H9 (cell line): Measurements from ENCODE around the gene CEP85L. TPM values are rescaled to one million over a fixed set of nuclear protein-coding genes. Genes with fewer than 3 reads are reported as not detected.

Source experiments
- DNase-seq: peaks from one replicate; pipeline ENCODE4 v3.0.0-alpha.2; 2017
- H2AFZ ChIP-seq: one replicate; pipeline ENCODE4 v1.6.1; 2013; ENCODE audit warnings: mild to moderate bottlenecking, low read length, control low read depth, moderate library complexity
- H2AK5ac ChIP-seq: 2 replicates; pipeline ENCODE4 v1.6.1; 2013; ENCODE audit warnings: low read length, control low read depth, mixed read lengths; ENCODE audit not compliant: insufficient read length
- H2BK120ac ChIP-seq: one replicate; pipeline ENCODE4 v1.6.1; 2013; ENCODE audit warnings: low read depth, mild to moderate bottlenecking, low read length, control low read depth, inconsistent platforms; ENCODE audit not compliant: poor library complexity, severe bottlenecking
- H2BK12ac ChIP-seq: 2 replicates; pipeline ENCODE4 v1.6.1; 2013; ENCODE audit warnings: low read length, control low read depth, mixed read lengths, low read depth; ENCODE audit not compliant: insufficient read length
- H2BK15ac ChIP-seq: 2 replicates; pipeline ENCODE4 v1.6.1; 2013; ENCODE audit warnings: low read depth, low read length, control low read depth
- H2BK20ac ChIP-seq: one replicate; pipeline ENCODE4 v1.6.1; 2013; ENCODE audit warnings: low read depth, mild to moderate bottlenecking, low read length, control low read depth, inconsistent platforms; ENCODE audit not compliant: poor library complexity, severe bottlenecking
- H2BK5ac ChIP-seq: 2 replicates; pipeline ENCODE4 v1.6.1; 2013; ENCODE audit warnings: low read length, control low read depth, mixed read lengths; ENCODE audit not compliant: insufficient read length
- H3K14ac ChIP-seq: 2 replicates; pipeline ENCODE4 v1.6.1; 2013; ENCODE audit warnings: low read length, control low read depth; ENCODE audit not compliant: insufficient read depth
- H3K18ac ChIP-seq: 2 replicates; pipeline ENCODE4 v1.6.1; 2013; ENCODE audit warnings: low read depth, mild to moderate bottlenecking, mixed read lengths, low read length, control low read depth; ENCODE audit not compliant: insufficient read length
- H3K23ac ChIP-seq: 2 replicates; pipeline ENCODE4 v1.6.1; 2013; ENCODE audit warnings: low read length, control low read depth, mixed read lengths, low read depth; ENCODE audit not compliant: insufficient read length
- H3K23me2 ChIP-seq: 2 replicates; pipeline ENCODE4 v1.6.1; 2013; ENCODE audit warnings: low read depth, mild to moderate bottlenecking, mixed read lengths, low read length, control low read depth; ENCODE audit not compliant: insufficient read length, poor library complexity, severe bottlenecking
- H3K27ac ChIP-seq: 2 replicates; pipeline ENCODE4 v1.5.1; 2013; ENCODE audit warnings: low read length, control low read depth, mixed read lengths, low read depth; ENCODE audit not compliant: insufficient read length
- H3K27me3 ChIP-seq: 2 replicates; pipeline ENCODE4 v1.6.1; 2013; ENCODE audit warnings: low read length, control low read depth, inconsistent platforms; ENCODE audit not compliant: insufficient read depth
- H3K4ac ChIP-seq: 2 replicates; pipeline ENCODE4 v1.6.1; 2013; ENCODE audit warnings: low read depth, mild to moderate bottlenecking, control low read depth, inconsistent platforms, low read length, moderate library complexity
- H3K4me1 ChIP-seq: 2 replicates; pipeline ENCODE4 v1.6.1; 2013; ENCODE audit warnings: low read length, control low read depth, inconsistent platforms; ENCODE audit not compliant: insufficient read depth
- H3K4me2 ChIP-seq: 2 replicates; pipeline ENCODE4 v1.6.1; 2013; ENCODE audit warnings: low read length, control low read depth, mixed read lengths; ENCODE audit not compliant: insufficient read length, insufficient read depth
- H3K56ac ChIP-seq: 2 replicates; pipeline ENCODE4 v1.6.1; 2013; ENCODE audit warnings: low read depth, mild to moderate bottlenecking, mixed read lengths, low read length, control low read depth; ENCODE audit not compliant: insufficient read length
- H3K79me1 ChIP-seq: 2 replicates; pipeline ENCODE4 v1.6.1; 2013; ENCODE audit warnings: low read depth, mild to moderate bottlenecking, moderate library complexity, low read length, control low read depth, inconsistent platforms; ENCODE audit not compliant: insufficient read depth, poor library complexity, severe bottlenecking
- H3K79me2 ChIP-seq: 2 replicates; pipeline ENCODE4 v1.6.1; 2013; ENCODE audit warnings: low read length, control low read depth, inconsistent platforms; ENCODE audit not compliant: insufficient read depth
- H3K9ac ChIP-seq: 2 replicates; pipeline ENCODE4 v1.6.1; 2013; ENCODE audit warnings: low read length, control low read depth, mixed read lengths; ENCODE audit not compliant: insufficient read length; ENCODE audit errors: extremely low read depth
- H3K9me3 ChIP-seq: one replicate; pipeline ENCODE4 v1.6.1; 2013; ENCODE audit warnings: low read depth, low read length, inconsistent platforms; ENCODE audit not compliant: control insufficient read depth
- H3T11ph ChIP-seq: one replicate; pipeline ENCODE4 v1.6.1; 2013; ENCODE audit warnings: mild to moderate bottlenecking, low read length, control low read depth, inconsistent platforms
- H4K20me1 ChIP-seq: one replicate; pipeline ENCODE4 v1.6.1; 2013; ENCODE audit not compliant: control insufficient read depth, insufficient read length, insufficient read depth
- H4K5ac ChIP-seq: 2 replicates; pipeline ENCODE4 v1.6.1; 2013; ENCODE audit warnings: low read depth, mild to moderate bottlenecking, mixed read lengths, low read length, control low read depth; ENCODE audit not compliant: insufficient read length
- H4K8ac ChIP-seq: replicated peaks from 2 replicates; pipeline ENCODE4 v1.6.1; 2013; ENCODE audit warnings: low read length, control low read depth, mixed read lengths, low read depth; ENCODE audit not compliant: insufficient read length
- H4K91ac ChIP-seq: 2 replicates; pipeline ENCODE4 v1.6.1; 2013; ENCODE audit warnings: low read depth, mild to moderate bottlenecking, moderate library complexity, mixed read lengths, low read length, control low read depth; ENCODE audit not compliant: insufficient read length
- H3K27ac Mint-ChIP-seq, 3 experiments: 2 replicates in 2 of 3; 3 replicates in 1 of 3; pipeline ENCODE4 v1.8.0; 2020 to 2021; ENCODE audit warnings: mixed read lengths in 3 of 3, mild to moderate bottlenecking in 1 of 3, moderate library complexity in 1 of 3
- H3K27me3 Mint-ChIP-seq: 2 replicates; pipeline ENCODE4 v1.8.0; 2021; ENCODE audit warnings: low read depth, mild to moderate bottlenecking, moderate library complexity, mixed read lengths
- H3K36me3 Mint-ChIP-seq, 3 experiments: 2 replicates in 2 of 3; 3 replicates in 1 of 3; pipeline ENCODE4 v1.8.0; 2020 to 2021; ENCODE audit warnings: low read depth in 3 of 3, mixed read lengths in 3 of 3; ENCODE audit not compliant: insufficient read depth in 1 of 3
- H3K4me1 Mint-ChIP-seq, 2 experiments: 2 replicates each; pipeline ENCODE4 v1.8.0; 2020; ENCODE audit warnings: mixed read lengths in 2 of 2
- H3K4me3 Mint-ChIP-seq, 2 experiments: 2 replicates in 1 of 2; 3 replicates in 1 of 2; pipeline ENCODE4 v1.8.0; 2020 to 2021; ENCODE audit warnings: mild to moderate bottlenecking in 2 of 2, mixed read lengths in 2 of 2, moderate library complexity in 1 of 2
- H3K9me3 Mint-ChIP-seq, 2 experiments: 2 replicates in 1 of 2; 3 replicates in 1 of 2; pipeline ENCODE4 v1.8.0; 2020; ENCODE audit warnings: mild to moderate bottlenecking in 2 of 2, mixed read lengths in 2 of 2, moderate library complexity in 1 of 2
- CTCF ChIP-seq: fragments of 200-600 bp; sonication (generic); conservative IDR thresholded peaks from 3 replicates; pipeline ENCODE4 v1.8.0; 2021; ENCODE audit warnings: antibody characterized with exemption, mild to moderate bottlenecking
- total RNA-seq: library from RNA; stranded (reverse); gene quantifications from 2 replicates; pipeline ENCODE4 v1.2.1, GENCODE V29; 2021

CEP85L gene
- total RNA-seq, 1 experiment from 2014 or later: 3.8 TPM

DNA sequence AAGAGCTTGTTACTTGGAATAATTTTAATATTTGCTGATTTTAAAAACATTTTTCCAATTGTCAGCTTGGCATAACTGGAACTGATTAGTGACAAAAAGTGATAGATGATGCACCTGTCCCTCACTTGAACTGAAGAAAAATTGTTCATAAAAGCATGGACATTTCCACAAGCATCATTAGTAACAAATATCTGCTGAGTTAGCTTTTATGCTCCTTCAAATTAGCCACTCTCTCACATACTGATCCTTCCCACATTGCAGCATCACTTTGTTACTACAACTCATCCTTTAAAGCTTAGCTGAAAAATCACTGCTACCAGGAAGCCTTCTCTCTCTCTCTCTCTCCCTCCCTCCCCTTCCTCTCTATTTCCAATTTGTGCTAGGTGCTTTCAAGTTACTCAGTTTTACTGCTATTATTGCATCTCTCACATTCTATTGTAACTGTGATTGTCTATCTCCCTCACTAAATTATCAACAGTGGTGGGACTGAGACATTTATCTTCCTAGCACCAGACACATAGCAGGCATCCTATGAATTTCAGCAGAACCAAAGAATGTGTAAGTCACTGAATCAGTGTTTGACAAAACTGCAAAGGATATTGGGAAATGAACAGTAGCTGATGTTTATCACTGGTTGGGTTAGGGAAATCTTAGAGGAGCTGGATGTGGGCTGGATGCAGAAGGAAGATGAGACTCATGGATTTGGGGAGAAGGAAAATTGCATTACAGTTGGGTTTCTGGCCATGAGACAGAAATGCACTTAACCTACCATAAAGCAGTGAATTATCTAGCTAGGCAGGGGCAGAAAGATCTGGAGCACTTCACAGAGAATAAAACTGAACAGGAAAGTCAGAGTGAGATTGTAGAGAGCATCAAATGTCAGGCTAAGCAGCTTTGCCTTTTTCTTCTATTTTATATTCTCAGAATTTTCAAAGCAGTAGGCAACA, 231.7 kb downstream of the CEP85L start:
- Mint-ChIP-seq H3K27ac (no peak overlapping the region), H3K4me1 (no peaks in the 10 kb centered on the region), H3K9me3 (peaks cover 0 to 4% of the 10 kb centered on the region in 2 experiments; a peak in 1 of 5 replicates), H3K36me3 (no peaks in the 10 kb centered on the region), H3K4me3 (no peak overlapping the region), H3K27me3 (no peaks in the 10 kb centered on the region; the same call in 1 of the 2 replicates)
- no peaks in the 10 kb centered on the region for H3K9me3 ChIP-seq
- H3K56ac ChIP-seq: no peak overlapping the region
- H2AK5ac ChIP-seq: no peak overlapping the region
- H3K9ac ChIP-seq: no peak overlapping the region
- no peak overlapping the region for H2BK15ac ChIP-seq
- H3K79me1 ChIP-seq: no peaks in the 10 kb centered on the region
- no peak overlapping the region for H2BK12ac ChIP-seq
- no peaks in the 10 kb centered on the region for H4K20me1 ChIP-seq
- H3K27me3 ChIP-seq: no peaks in the 10 kb centered on the region
- no peak overlapping the region for H2BK5ac ChIP-seq
- H2BK120ac ChIP-seq: no peak overlapping the region
- no peak overlapping the region for H3K23ac ChIP-seq
- H3K18ac ChIP-seq: no peak overlapping the region
- no peak overlapping the region for H2AFZ ChIP-seq
- no peak overlapping the region for H3K27ac ChIP-seq
- no peak overlapping the region for H4K5ac ChIP-seq
- no peak overlapping the region for H3T11ph ChIP-seq
- no peaks in the 10 kb centered on the region for H3K23me2 ChIP-seq
- H3K4me1 ChIP-seq: no peaks in the 10 kb centered on the region
- no peaks in the 10 kb centered on the region for H3K79me2 ChIP-seq
- no peak overlapping the region for H4K8ac ChIP-seq
- no peak overlapping the region for H4K91ac ChIP-seq
- DNase-seq: no peak
- H2BK20ac ChIP-seq: no peak overlapping the region
- H3K14ac ChIP-seq: no peak overlapping the region
- no peak overlapping the region for H3K4ac ChIP-seq
- no peak overlapping the region for H3K4me2 ChIP-seq
- TF ChIP-seq CTCF: no peak

Other genes starting within 250 kb of the CEP85L start
- gene PLN, start 103.3 kb downstream of the CEP85L start, total RNA-seq: not detected in 2 replicates
- 34.4 and 36.5 TPM in 2 replicates for gene ASF1A, start 242.6 kb upstream of the CEP85L start, total RNA-seq